Activated CD8-positive, alpha-beta memory T cell treated with anti-CD3 and anti-CD28 coated beads, Interleukin-2, amount 50 U/mL, for 48 hours (primary cell): Measurements from ENCODE around the gene PTPN13.

Experiments
- DNase-seq: peaks from one replicate; pipeline ENCODE4 v3.0.0-alpha.2; 2020

Gene PTPN13

GRCh38 chr4:86594559-86595425 is 677 bp downstream of the PTPN13 start:
- DNase-seq, result peak; percentile 57

GRCh38 chr4:86595426-86595805 is 1.3 kb downstream of the PTPN13 start:
- no peak for DNase-seq

- no peak for DNase-seq
These were observed 2.7 kb downstream of the PTPN13 start for GRCh38 chr4:86596807-86597206.

- DNase-seq, result no peak
These were observed 6.0 kb downstream of the PTPN13 start for GRCh38 chr4:86600007-86600653.

GRCh38 chr4:86603311-86603885 is 9.3 kb downstream of the PTPN13 start:
- no peak for DNase-seq

- DNase-seq, result no peak
These were observed 12.7 kb downstream of the PTPN13 start for GRCh38 chr4:86606809-86607208.

GRCh38 chr4:86608757-86609375 is 14.8 kb downstream of the PTPN13 start:
- no peak for DNase-seq

- DNase-seq, result no peak
These were observed 17.6 kb downstream of the PTPN13 start for GRCh38 chr4:86611757-86612156.

GRCh38 chr4:86613734-86614133 is 19.6 kb downstream of the PTPN13 start:
- DNase-seq, result no peak

GRCh38 chr4:86614865-86615264 is 20.8 kb downstream of the PTPN13 start:
- DNase-seq, result no peak

- DNase-seq, result no peak
These were observed 21.4 kb downstream of the PTPN13 start for GRCh38 chr4:86615501-86615900.

GRCh38 chr4:86619656-86620055 is 25.5 kb downstream of the PTPN13 start:
- no peak for DNase-seq

- no peak for DNase-seq
These were observed 27.3 kb downstream of the PTPN13 start for GRCh38 chr4:86621435-86621834.

GRCh38 chr4:86626066-86626465 is 32.0 kb downstream of the PTPN13 start:
- no peak for DNase-seq

GRCh38 chr4:86627462-86628135 is 33.5 kb downstream of the PTPN13 start:
- DNase-seq, result no peak

GRCh38 chr4:86630629-86631028 is 36.5 kb downstream of the PTPN13 start:
- no peak for DNase-seq

- DNase-seq, result no peak
These were observed 37.1 kb downstream of the PTPN13 start for GRCh38 chr4:86631166-86631565.

GRCh38 chr4:86633854-86634253 is 39.7 kb downstream of the PTPN13 start:
- DNase-seq, result no peak

GRCh38 chr4:86640469-86640868 is 46.4 kb downstream of the PTPN13 start:
- no peak for DNase-seq

GRCh38 chr4:86641516-86642090 is 47.5 kb downstream of the PTPN13 start:
- no peak for DNase-seq

- DNase-seq, result no peak
These were observed 50.8 kb downstream of the PTPN13 start for GRCh38 chr4:86644892-86645291.

- no peak for DNase-seq
These were observed 58.3 kb downstream of the PTPN13 start for GRCh38 chr4:86652332-86652932.
